NK-92 treated with Interleukin-12 subunit alpha and Interleukin-12 subunit beta, amount 100 ng/mL, for 24 hours (cell line): ENCODE measurements around the gene ANKRD39.

Source experiments
- DNase-seq: peaks from one replicate; lab custom pipeline; 2025; lab: John Stamatoyannopoulos, UW

ANKRD39 gene

GRCh38 chr2:96826546-96827278 lies 31.1 kb downstream of the ANKRD39 start:
- no peak for DNase-seq

DNA sequence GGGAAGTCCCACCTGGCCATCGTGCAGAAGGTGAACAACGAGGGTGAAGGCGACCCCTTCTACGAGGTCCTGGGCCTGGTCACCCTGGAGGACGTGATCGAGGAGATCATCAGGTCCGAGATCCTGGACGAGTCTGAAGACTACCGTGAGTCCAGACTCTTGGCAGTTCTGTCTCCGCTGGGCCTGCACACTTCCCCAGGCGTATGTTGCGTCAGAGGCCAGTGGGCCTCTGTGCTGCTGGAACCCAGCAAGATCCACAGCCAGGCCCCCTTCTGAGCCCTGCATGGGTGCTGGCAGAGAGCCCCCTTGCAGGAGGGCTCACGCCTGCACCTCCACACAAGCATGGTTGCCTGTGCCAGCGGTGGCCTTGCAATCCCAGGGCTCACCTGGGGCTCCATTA lies 32.8 kb downstream of the ANKRD39 start:
- no peak for DNase-seq

DNA sequence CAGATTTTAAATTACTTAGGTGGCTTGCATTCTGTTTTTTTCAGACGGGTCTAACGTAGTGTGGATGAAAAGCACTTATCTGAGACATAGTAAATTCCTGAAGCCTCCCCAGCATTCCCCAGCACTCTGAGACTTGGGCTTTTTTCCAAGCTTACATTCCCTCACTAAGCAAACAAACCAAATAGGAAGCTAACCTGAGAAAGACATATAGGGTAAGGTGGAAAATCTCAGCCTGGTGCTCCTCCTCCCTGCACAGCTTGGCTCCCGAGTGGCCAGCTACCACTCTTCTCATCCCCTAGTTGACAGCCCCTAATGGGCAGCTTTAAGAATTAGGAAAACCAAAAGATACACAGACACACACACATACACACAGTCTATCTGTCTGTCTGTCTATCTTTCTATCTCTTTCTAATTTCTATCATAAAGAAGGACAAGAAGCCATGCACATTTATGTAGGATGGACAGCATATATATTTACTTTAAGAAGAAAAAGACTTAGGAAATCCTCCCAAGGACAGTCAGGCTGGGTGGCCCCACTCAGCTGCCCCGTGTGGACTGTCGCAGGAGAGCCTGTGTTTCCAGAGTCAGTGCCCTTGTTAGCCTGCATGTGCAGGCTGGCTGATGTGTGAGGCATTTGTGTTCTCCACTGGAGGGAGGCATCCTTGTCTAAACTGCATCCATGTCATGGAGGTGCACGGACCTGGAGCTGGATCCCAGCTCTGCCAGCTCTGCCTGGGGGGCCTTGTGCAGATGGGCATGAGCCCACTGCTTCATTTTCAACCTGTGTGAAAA lies 33.5 kb downstream of the ANKRD39 start:
- DNase-seq, result no peak

DNA sequence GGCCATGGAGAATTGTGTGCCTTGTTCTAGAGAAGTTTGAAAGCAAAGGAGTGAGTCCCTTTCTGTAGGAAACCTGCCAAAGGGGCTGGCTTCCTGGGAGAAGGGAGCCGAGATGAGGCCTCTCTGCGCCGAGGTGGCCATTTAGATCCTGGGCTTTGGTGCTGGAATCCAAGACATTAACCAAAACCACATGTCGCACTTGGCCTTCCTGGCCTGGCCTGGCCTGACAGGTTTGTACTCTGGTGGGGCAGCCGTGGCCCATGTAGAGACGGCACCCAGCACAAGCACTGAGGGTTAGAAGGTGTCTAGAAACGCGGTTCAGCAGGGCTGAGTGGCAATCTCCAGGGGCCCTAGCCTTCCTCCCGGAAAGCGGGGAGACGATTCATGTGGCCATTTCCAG lies 34.6 kb downstream of the ANKRD39 start:
- no peak for DNase-seq

- no peak for DNase-seq
Observed at GRCh38 chr2:96822786-96823185, 35.0 kb downstream of the ANKRD39 start.

GRCh38 chr2:96821113-96821675 lies 36.6 kb downstream of the ANKRD39 start:
- DNase-seq, result no peak

- DNase-seq, result no peak
Observed at GRCh38 chr2:96819876-96820511, 37.8 kb downstream of the ANKRD39 start.

DNA sequence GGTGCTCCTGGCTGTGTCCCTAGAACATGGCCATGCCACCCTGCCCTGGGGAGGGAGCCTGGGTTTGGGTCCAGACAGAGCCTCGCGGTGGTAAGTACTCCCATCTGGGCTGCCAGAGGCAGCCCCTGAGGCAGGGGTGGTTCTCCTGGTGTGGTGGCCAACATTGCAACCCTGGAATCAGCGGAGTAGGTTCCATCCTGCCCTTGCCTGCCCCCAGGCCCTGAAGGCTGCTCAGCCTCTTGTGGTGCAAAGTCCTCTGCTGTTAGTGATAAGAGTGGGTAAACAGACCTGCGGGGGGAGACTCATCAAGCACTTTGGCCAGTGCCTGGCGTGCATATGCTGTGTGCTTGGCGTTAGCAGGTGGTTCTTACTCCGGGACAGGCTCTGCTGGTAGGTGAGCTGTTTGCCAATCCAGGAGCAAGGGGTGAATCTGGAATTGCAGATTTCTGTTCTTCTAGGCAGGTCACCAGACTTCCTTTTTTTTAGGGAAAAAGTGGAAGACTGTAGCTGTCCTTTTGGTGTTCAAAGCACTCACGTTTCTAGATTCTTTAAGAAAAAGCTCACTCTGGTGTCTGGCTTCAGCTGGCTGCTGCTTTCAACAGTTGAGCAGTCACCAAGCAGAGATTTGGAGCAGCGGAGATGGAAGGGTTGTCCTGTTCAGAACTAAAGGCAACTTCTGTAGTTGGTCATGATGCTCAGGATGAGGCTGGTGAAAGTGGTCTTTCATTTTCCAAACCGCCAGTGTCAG lies 38.5 kb downstream of the ANKRD39 start:
- no peak for DNase-seq

DNA sequence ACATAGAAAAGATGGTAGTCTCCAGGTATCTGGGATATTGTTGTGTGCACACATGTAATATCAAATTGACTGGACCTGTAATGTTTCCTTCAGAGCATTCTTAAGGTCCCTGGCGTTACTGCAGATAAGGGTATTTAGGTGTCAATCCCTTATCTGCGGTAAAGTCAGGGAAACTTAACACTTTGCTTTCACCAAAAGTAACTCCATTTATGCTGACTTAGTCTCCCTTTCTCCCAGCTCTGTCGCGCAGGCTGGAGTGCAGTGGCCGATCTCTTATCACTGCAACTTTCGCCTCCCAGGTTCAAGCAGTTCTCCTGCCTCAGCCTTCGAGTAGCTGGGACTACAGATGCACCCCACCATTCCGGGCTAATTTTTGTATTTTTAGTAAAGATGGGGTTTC lies 39.9 kb downstream of the ANKRD39 start:
- no peak for DNase-seq

DNA sequence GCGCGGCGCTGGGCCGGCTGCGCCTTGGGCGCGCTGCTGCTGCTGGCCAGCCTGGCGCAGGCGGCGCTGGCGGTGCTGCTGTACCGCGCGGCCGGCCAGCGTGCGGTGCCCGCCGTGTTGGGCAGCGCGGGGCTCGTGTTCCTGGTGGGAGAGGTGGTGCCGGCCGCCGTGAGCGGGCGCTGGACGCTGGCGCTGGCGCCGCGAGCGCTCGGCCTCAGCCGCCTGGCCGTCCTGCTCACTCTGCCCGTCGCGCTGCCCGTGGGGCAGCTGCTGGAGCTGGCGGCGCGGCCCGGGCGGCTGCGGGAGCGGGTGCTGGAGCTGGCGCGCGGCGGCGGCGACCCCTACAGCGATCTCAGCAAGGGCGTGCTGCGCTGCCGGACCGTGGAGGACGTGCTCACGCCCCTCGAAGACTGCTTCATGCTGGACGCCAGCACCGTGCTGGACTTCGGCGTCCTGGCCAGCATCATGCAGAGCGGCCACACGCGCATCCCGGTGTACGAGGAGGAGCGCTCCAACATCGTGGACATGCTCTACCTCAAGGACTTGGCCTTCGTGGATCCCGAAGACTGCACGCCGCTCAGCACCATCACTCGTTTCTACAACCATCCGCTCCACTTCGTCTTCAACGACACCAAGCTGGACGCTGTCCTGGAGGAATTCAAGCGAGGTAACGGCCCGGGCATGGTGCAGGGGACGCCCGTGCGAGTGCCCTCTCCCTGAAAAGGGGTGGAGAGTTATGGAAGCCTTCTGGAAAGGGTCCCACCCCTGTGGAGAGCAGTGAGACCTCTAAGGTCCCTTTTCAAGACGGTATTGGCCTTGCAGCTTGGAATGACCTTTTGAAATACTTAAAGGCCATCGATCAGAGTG lies 40.7 kb downstream of the ANKRD39 start:
- DNase-seq, result no peak

GRCh38 chr2:96816127-96816835 lies 41.5 kb downstream of the ANKRD39 start, which contains the start of gene CNNM3:
CNNM3 (plus strand) TSS chr2:96816268; CDS start chr2:96816278, 10 bp downstream.
- peak; percentile 95 for DNase-seq

- no peak for DNase-seq
Observed at GRCh38 chr2:96815326-96816126, 42.3 kb downstream of the ANKRD39 start.

- no peak for DNase-seq
Observed at GRCh38 chr2:96813656-96814055, 44.2 kb downstream of the ANKRD39 start.

DNA sequence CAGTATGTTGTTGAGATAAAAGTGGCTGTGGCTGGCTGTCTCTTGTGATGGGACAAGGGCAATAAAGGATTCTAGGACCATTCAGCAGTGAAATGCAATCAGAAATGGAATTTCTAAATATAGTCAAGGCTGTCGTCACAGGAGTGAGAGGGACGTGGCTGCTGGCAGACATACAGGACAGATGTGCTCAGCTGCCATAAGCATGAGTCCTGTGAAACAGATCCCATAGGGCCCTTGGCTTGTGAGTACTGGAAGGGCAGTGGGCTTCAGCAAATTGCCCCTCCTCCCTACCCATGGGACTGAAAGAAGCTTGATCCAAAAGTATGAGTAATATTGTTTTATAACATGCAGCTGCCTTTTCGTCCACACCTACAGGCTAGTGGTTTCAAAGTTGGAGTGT lies 45.9 kb downstream of the ANKRD39 start:
- DNase-seq, result no peak

DNA sequence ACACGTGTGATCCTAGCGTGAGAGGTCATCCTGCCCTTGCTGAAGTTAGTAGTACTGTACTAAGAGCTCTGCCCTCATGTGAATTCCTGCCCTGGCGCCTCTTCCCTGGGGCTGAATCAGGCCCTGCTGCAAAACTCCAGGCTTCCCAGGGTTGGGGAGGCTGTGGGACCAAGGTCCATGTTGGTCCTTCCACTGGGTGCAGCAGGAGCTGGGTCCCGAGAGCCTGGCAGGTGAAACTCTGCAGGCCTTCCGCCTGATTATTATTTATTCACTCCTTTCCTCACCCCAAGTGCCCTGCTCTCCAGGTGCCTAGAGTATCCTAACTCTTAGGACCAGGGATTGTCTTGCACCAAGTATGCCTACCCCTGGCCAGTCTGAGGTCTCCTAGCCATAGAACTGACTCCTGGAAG lies 47.0 kb downstream of the ANKRD39 start:
- no peak for DNase-seq

GRCh38 chr2:96809951-96810782 lies 47.6 kb downstream of the ANKRD39 start:
- no peak for DNase-seq

DNA sequence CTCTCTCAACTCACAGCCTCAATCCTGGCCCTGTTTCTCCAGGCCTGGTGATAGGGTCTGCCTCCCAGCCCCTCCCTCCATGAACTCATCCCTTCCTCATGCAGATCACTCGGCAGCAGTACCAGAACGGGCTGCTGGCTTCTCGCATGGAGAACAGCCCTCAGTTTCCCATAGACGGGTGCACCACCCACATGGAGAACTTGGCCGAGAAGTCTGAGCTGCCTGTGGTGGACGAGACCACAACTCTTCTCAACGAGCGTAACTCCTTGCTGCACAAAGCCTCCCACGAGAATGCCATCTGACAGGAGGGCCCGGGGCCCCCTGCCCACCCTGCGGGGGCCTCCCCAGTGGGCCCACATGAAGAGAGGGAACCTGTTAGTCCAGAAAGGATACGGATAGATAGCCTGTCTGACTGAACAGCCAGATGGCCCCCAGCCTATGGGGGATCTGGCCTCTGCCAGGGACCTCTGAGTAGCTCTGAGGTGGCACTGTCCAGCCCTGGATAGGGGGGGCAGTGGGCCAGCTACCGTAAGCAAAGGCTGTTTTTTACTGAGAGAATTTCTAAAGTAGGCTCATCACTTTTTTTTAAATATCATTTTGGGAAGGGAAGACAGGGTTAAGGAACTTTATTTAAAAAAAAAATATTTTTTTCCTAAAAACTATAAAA lies 48.5 kb downstream of the ANKRD39 start:
- DNase-seq, result no peak
